BLaER1 (cell line): ENCODE data around the gene PC.

Experiments used
- H3K27ac ChIP-seq: shearing (Covaris generic); formaldehyde crosslinking; 2 replicates; pipeline ENCODE4 v1.8.1; 2022
- H3K27me3 ChIP-seq: shearing (Covaris generic); formaldehyde crosslinking; 2 replicates; pipeline ENCODE4 v1.8.1; 2022
- H3K36me3 ChIP-seq: shearing (Covaris generic); formaldehyde crosslinking; 2 replicates; pipeline ENCODE4 v1.8.1; 2022
- H3K4me1 ChIP-seq: shearing (Covaris generic); formaldehyde crosslinking; 2 replicates; pipeline ENCODE4 v1.8.1; 2022
- H3K4me2 ChIP-seq: shearing (Covaris generic); formaldehyde crosslinking; 2 replicates; pipeline ENCODE4 v1.8.1; 2022
- H3K4me3 ChIP-seq: shearing (Covaris generic); formaldehyde crosslinking; 2 replicates; pipeline ENCODE4 v1.8.1; 2022
- H3K9ac ChIP-seq: shearing (Covaris generic); formaldehyde crosslinking; 2 replicates; pipeline ENCODE4 v1.8.1; 2022
- H3K9me3 ChIP-seq: shearing (Covaris generic); formaldehyde crosslinking; 2 replicates; pipeline ENCODE4 v1.8.1; 2022
- H4K20me1 ChIP-seq: shearing (Covaris generic); formaldehyde crosslinking; 2 replicates; pipeline ENCODE4 v1.8.1; 2022
- Cebpa-rat ChIP-seq: shearing (Covaris generic); IDR thresholded peaks from 2 replicates; pipeline ENCODE4 v1.8.1; 2022

The PC gene

GRCh38 chr11:66858939-66859685 lies 99.1 kb downstream of the PC start:
- Histone ChIP-seq H3K27ac (0 out of 2 replicates have a peak overlapping the region, but pooled peaks have one; percentile 22), H3K9me3 (no peaks in the 10 kb centered on the region), H3K4me2 (peak overlapping the region; percentile 95), H4K20me1 (peaks cover 49% of the 10 kb centered on the region), H3K27me3 (no peaks in the 10 kb centered on the region), H3K9ac (peak overlapping the region; percentile 95; the same call in 1 of the 2 replicates), H3K4me3 (no peak overlapping the region; the same call in 1 of the 2 replicates), H3K36me3 (peaks cover 46% of the 10 kb centered on the region), H3K4me1 (peaks cover 73% of the 10 kb centered on the region)
- no peak for TF ChIP-seq Cebpa-rat

- Histone ChIP-seq H3K27ac (peak overlapping the region; percentile 96; the same call in 1 of the 2 replicates), H3K9me3 (no peaks in the 10 kb centered on the region), H3K9ac (peak overlapping the region; percentile 95; the same call in 1 of the 2 replicates), H3K27me3 (no peaks in the 10 kb centered on the region), H4K20me1 (peaks cover 49% of the 10 kb centered on the region), H3K4me2 (peak overlapping the region; percentile 95), H3K36me3 (peaks cover 43% of the 10 kb centered on the region), H3K4me3 (peak overlapping the region; percentile 92), H3K4me1 (peaks cover 78% of the 10 kb centered on the region)
- TF ChIP-seq Cebpa-rat: no peak
These were observed 99.8 kb downstream of the PC start for GRCh38 chr11:66858186-66858938.

DNA sequence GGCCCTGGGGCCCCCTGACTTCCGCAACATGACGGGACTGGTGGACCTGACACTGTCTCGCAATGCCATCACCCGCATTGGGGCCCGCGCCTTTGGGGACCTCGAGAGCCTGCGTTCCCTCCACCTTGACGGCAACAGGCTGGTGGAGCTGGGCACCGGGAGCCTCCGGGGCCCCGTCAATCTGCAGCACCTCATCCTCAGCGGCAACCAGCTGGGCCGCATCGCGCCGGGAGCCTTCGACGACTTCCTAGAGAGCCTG lies 100.3 kb downstream of the PC start:
- Histone ChIP-seq H3K27me3 (no peaks in the 10 kb centered on the region), H3K4me2 (peak overlapping the region; percentile 95), H3K9me3 (no peaks in the 10 kb centered on the region), H3K36me3 (peaks cover 41% of the 10 kb centered on the region), H3K27ac (peak overlapping the region; percentile 96), H4K20me1 (peaks cover 49% of the 10 kb centered on the region), H3K4me1 (peaks cover 79% of the 10 kb centered on the region), H3K9ac (peak overlapping the region; percentile 95), H3K4me3 (peak overlapping the region; percentile 92)
- TF ChIP-seq Cebpa-rat: no peak

GRCh38 chr11:66857234-66857926 lies 100.8 kb downstream of the PC start:
- Histone ChIP-seq H3K4me2 (peak overlapping the region; percentile 95), H3K4me3 (peak overlapping the region; percentile 92), H4K20me1 (peaks cover 46% of the 10 kb centered on the region), H3K36me3 (peaks cover 41% of the 10 kb centered on the region), H3K27me3 (no peaks in the 10 kb centered on the region), H3K9me3 (no peaks in the 10 kb centered on the region), H3K27ac (peak overlapping the region; percentile 96), H3K9ac (peak overlapping the region; percentile 95), H3K4me1 (peaks cover 79% of the 10 kb centered on the region)
- no peak for TF ChIP-seq Cebpa-rat

DNA sequence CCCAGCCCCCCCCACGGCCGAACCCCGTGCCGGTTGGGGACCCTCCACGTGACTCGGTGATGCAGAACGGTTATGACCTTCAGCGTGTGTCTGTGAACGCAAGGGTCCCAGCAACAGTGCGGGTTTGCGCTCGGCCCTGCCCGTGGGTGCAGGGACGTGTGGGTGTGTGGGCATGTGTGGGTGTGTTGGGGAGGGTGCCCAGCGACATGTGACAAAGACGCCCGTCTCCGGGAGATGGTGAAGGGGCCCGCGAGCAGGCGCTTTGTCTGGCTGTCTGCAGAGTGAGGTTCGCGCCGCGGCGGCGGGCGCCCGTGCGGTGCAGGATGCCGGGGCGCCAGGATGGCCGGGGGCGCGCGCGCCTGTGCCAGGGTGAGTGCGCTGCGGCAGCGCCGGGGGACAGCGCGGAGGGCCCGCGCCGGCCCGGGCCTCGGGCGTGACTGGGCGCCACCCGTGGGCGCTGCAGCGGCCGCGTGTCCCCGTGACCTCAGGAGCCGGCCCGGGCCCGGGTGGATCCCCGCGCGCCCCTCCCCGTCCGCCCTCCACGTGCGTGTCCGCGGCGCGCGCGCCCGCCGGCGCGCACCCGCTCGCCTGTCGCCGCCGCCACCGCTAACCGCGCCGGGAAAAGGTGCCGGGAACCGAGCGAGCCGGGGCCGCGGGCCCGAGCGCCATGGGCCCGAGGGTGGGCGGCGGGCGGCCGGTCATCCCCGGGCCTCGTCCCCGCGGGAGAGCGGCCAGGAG lies 101.5 kb downstream of the PC start, which contains the start of gene LRFN4:
Gene LRFN4, plus strand, starts transcription at position 569 of the 738 bp plus-strand sequence. CDS start 681 bp downstream, outside the sequence.
- Histone ChIP-seq H3K27ac (peak within 1 kb of the TSS; percentile 96), H3K36me3 (peaks cover 35% of the 10 kb centered on the region), H3K27me3 (no peaks in the 10 kb centered on the region), H3K4me2 (peak within 1 kb of the TSS; percentile 95), H3K4me1 (peaks cover 79% of the 10 kb centered on the region), H3K9ac (peak within 1 kb of the TSS; percentile 95), H3K4me3 (peak within 1 kb of the TSS; percentile 92), H4K20me1 (peaks cover 39% of the 10 kb centered on the region), H3K9me3 (no peaks in the 10 kb centered on the region)
- TF ChIP-seq Cebpa-rat: no peak

GRCh38 chr11:66855574-66856495 lies 102.3 kb downstream of the PC start:
- TF ChIP-seq Cebpa-rat: peak; percentile 44; the same call in 1 of the 2 replicates
- Histone ChIP-seq H3K36me3 (peaks cover 30% of the 10 kb centered on the region), H4K20me1 (peaks cover 34% of the 10 kb centered on the region), H3K4me2 (peak overlapping the region; percentile 95), H3K9ac (peak overlapping the region; percentile 95), H3K9me3 (no peaks in the 10 kb centered on the region), H3K27ac (peak overlapping the region; percentile 96), H3K4me3 (peak overlapping the region; percentile 92), H3K4me1 (peaks cover 83% of the 10 kb centered on the region), H3K27me3 (no peaks in the 10 kb centered on the region)

GRCh38 chr11:66854729-66855211 lies 103.4 kb downstream of the PC start:
- Histone ChIP-seq H3K9me3 (no peaks in the 10 kb centered on the region), H3K4me3 (no peak overlapping the region), H3K36me3 (peaks cover 25% of the 10 kb centered on the region), H3K4me2 (peak overlapping the region; percentile 95), H3K4me1 (peaks cover 75% of the 10 kb centered on the region), H4K20me1 (peaks cover 23% of the 10 kb centered on the region), H3K27ac (peak overlapping the region; percentile 96), H3K27me3 (no peaks in the 10 kb centered on the region), H3K9ac (0 out of 2 replicates have a peak overlapping the region, but pooled peaks have one; percentile 13)
- TF ChIP-seq Cebpa-rat: no peak

DNA sequence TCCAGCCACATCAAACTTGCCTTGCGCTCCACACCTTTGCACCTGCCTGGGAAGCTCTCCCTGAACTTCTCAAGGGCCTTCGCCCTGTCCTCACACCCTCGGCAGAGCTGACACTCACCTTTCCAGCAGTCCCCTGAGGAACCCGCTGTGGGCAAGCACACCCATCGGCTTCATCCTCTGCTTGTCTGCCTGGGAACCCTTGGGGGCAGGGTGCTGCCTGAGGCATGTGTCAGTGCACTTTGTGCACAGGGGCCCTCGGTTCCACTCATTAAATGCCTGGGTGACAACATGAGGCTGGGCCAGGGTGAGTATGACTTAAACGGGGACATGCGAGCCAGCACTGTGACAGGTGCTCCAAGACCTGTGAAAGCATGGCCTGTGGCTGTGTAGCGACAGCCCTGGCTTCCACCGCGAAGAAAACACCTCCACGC lies 103.9 kb downstream of the PC start:
- Histone ChIP-seq H4K20me1 (peaks cover 18% of the 10 kb centered on the region), H3K4me1 (peaks cover 69% of the 10 kb centered on the region), H3K4me2 (peak overlapping the region; percentile 95), H3K27ac (peak overlapping the region; percentile 96), H3K9ac (no peak overlapping the region; the same call in 1 of the 2 replicates), H3K4me3 (no peak overlapping the region), H3K9me3 (no peaks in the 10 kb centered on the region), H3K27me3 (no peaks in the 10 kb centered on the region), H3K36me3 (peaks cover 25% of the 10 kb centered on the region)
- no peak for TF ChIP-seq Cebpa-rat
